Measurements from ENCODE around the gene PPP6R2. TPM values are rescaled to one million over a fixed set of nuclear protein-coding genes. Genes with fewer than 3 reads are reported as not detected.
A peak's percentile ranks its signal among the peaks of the same experiment; 100 is the strongest.

PPP6R2 gene
- total and polyA plus RNA-seq, 9 of the 15 experiments (the other 6 are each of a cell fraction or from before 2014, with no cell fraction given) = 0.32 to 39.8 (median 21.4) TPM

- intact Hi-C loops (cut with micrococcal nuclease) = no loop called here
- POLR2A ChIA-PET = no interaction called here
- DNase-seq (ENCODE audit: extremely low read depth in 1 of 4, low spot score in 3 of 4) (no peak), FAIRE-seq (no peak), ATAC-seq (no peak)
- H3K4me1 ChIP-seq (replicated peaks in 1 of 2; ENCODE audit: control insufficient read depth in 2 of 2, insufficient read depth in 2 of 2, low read length in 2 of 2) = peaks cover 0 to 37% of the 10 kb centered on the region in 2 experiments; a peak in 2 of 5 replicates
- TF ChIP-seq RBFOX2 (IDR thresholded peaks at IDR 0.05; ENCODE audit: low read depth, low read length) = 0 out of 2 replicates have a peak, but pooled peaks have one; percentile 24
- peak; percentile 41 for TF ChIP-seq POLR2G (IDR thresholded peaks at IDR 0.05; ENCODE audit: low read depth, low read length)
- TF ChIP-seq HES1 (IDR thresholded peaks at IDR 0.05; ENCODE audit: low read depth) = no peak
- TF ChIP-seq SUPT5H (IDR thresholded peaks at IDR 0.05) = 0 out of 2 replicates have a peak, but pooled peaks have one; percentile 5
- peaks cover 48% of the 10 kb centered on the region; the same call in 1 of the 3 replicates for H3K36me3 ChIP-seq (ENCODE audit: control insufficient read depth, insufficient read depth, low read length)
- no peak overlapping the region for H3K4me3 ChIP-seq
- WGBS (ENCODE audit: insufficient coverage, low coverage, missing lambda C conversion rate) = 92% methylated on average over 14 of the region's 54 CpGs
- H3K27me3 ChIP-seq (ENCODE audit: control insufficient read depth in 2 of 2, insufficient read depth in 2 of 2, low read length in 2 of 2) = no peaks in the 10 kb centered on the region
- H3K79me2 ChIP-seq (ENCODE audit: control insufficient read depth, insufficient read depth, low read length) = no peaks in the 10 kb centered on the region
- CTCF ChIA-PET (ENCODE audit: low intra/inter-chr PET ratio) = no interaction called here
- H3K9me3 ChIP-seq (replicated peaks; ENCODE audit: control insufficient read depth, insufficient read depth, low read depth, low read length) = no peaks in the 10 kb centered on the region
- in situ Hi-C loops (cut with MboI) = no loop called here
- BruUV-seq (replicated peaks) = no TSS peak
- no peak overlapping the region for H3K27ac ChIP-seq (ENCODE audit: extremely low read depth, low read depth, low read length)
- peaks cover 2% of the 10 kb centered on the region for H3K9me1 ChIP-seq (ENCODE audit: control insufficient read depth, insufficient read depth, low read length)
- H4K20me1 ChIP-seq (replicated peaks; ENCODE audit: control insufficient read depth, insufficient read depth, low read length) = no peaks in the 10 kb centered on the region
- H2AFZ ChIP-seq (ENCODE audit: low read depth, low read length) = no peak overlapping the region
- H3K9ac ChIP-seq (ENCODE audit: insufficient read depth in 1 of 2, low read depth in 2 of 2, low read length in 2 of 2) = no peak overlapping the region
- H3K4me2 ChIP-seq (ENCODE audit: insufficient read depth, low read length) = no peak overlapping the region
These were observed 103.8 kb downstream of the PPP6R2 start for GRCh38 chr22:50446708-50447575.
